CD8-positive, alpha-beta memory T cell (primary cell): ENCODE measurements around the gene DST. TPM values are rescaled to one million over a fixed set of nuclear protein-coding genes. Genes with fewer than 3 reads are reported as not detected.

Experiments used
- CTCF ChIA-PET: fragments of 350-600 bp; sonication (Branson Sonifier 250); formaldehyde crosslinking; loops from one replicate; lab custom pipeline; 2021; ENCODE audit warnings: antibody characterized with exemption; lab: Charles Lee
- POLR2A ChIA-PET: fragments of 350-600 bp; sonication (Branson Sonifier 250); formaldehyde crosslinking; loops from one replicate; lab custom pipeline; 2021; ENCODE audit warnings: antibody characterized with exemption; lab: Charles Lee
- DNase-seq, 5 donors: peaks; one replicate each; pipeline versions ENCODE4 v3.0.0 to v3.0.0-alpha.2; 2020 to 2022; ENCODE audit warnings: mixed read lengths in 1 of 5
- H3K27ac ChIP-seq: one replicate; pipeline ENCODE4 v1.7.0; 2013; ENCODE audit warnings: low read depth, mild to moderate bottlenecking, low read length, moderate library complexity
- H3K27me3 ChIP-seq: 2 replicates; pipeline ENCODE4 v1.7.0; 2013; ENCODE audit warnings: low read length, mild to moderate bottlenecking; ENCODE audit not compliant: insufficient read depth, poor library complexity, severe bottlenecking
- H3K36me3 ChIP-seq: 2 replicates; pipeline ENCODE4 v1.7.0; 2013; ENCODE audit warnings: mild to moderate bottlenecking, low read length, moderate library complexity; ENCODE audit not compliant: insufficient read depth
- H3K4me1 ChIP-seq: 2 replicates; pipeline ENCODE4 v1.7.0; 2013; ENCODE audit warnings: mild to moderate bottlenecking, low read length, moderate library complexity; ENCODE audit not compliant: insufficient read depth
- H3K4me3 ChIP-seq: 2 replicates; pipeline ENCODE4 v1.7.0; 2013; ENCODE audit warnings: mild to moderate bottlenecking, low read length
- H3K9me3 ChIP-seq: 2 replicates; pipeline ENCODE4 v1.7.0; 2013; ENCODE audit warnings: mild to moderate bottlenecking, low read length
- H3K27ac Mint-ChIP-seq, 8 donors: one replicate each; pipeline ENCODE4 v1.8.0; 2020 to 2021; ENCODE audit warnings: mixed read lengths in 8 of 8, mild to moderate bottlenecking in 6 of 8, inconsistent platforms in 3 of 8, moderate library complexity in 3 of 8
- H3K27me3 Mint-ChIP-seq, 2 donors: one replicate each; pipeline ENCODE4 v1.8.0; 2020 to 2021; ENCODE audit warnings: mixed read lengths in 2 of 2, mild to moderate bottlenecking in 1 of 2, moderate library complexity in 1 of 2
- H3K36me3 Mint-ChIP-seq, 3 donors: one replicate each; pipeline ENCODE4 v1.8.0; 2020 to 2021; ENCODE audit warnings: mixed read lengths in 3 of 3, inconsistent platforms in 1 of 3, mild to moderate bottlenecking in 1 of 3
- H3K4me1 Mint-ChIP-seq, 3 donors: one replicate each; pipeline ENCODE4 v1.8.0; 2020 to 2021; ENCODE audit warnings: mixed read lengths in 3 of 3, inconsistent platforms in 1 of 3, mild to moderate bottlenecking in 1 of 3
- H3K4me3 Mint-ChIP-seq, 7 donors: one replicate each; pipeline ENCODE4 v1.8.0; 2020 to 2021; ENCODE audit warnings: mixed read lengths in 7 of 7, mild to moderate bottlenecking in 6 of 7, moderate library complexity in 4 of 7, inconsistent platforms in 2 of 7
- H3K9me3 Mint-ChIP-seq, 5 donors: one replicate each; pipeline ENCODE4 v1.8.0; 2020 to 2022; ENCODE audit warnings: mixed read lengths in 5 of 5, mild to moderate bottlenecking in 3 of 5, moderate library complexity in 2 of 5, inconsistent platforms in 1 of 5
- polyA plus RNA-seq: library from polyadenylated mRNA; unstranded; fragments of 300-500 nt; fragmentation: Illumina TruSeq; gene quantifications from one replicate; pipeline ENCODE4 v1.2.3, GENCODE V29; 2021
- total RNA-seq, 2 experiments: library from RNA; stranded (reverse); gene quantifications; one replicate each; pipeline ENCODE4 v1.2.3, GENCODE V29; 2021

DST gene
- total and polyA plus RNA-seq, 3 experiments from 2014 or later = 0.95 to 1.9 (median 1.7) TPM

DNA sequence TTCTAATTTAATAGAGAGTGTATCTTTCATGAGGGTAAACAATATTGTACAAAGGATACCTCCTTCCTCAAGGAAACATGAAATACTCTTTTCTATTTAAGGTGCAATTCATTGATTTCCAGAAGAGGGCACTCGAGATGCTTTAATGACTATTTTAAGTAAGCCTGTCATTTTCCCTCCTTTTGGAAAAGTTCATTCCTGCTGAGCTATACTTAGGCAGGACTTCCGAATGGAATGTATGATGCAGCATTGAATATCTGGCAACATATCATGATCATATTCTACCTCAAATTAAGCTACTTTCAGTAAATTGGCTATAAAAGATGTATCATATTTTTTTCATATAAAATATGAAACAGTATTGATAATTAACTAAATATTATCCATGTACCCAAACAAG, 5.0 kb downstream of the DST start:
- ChIA-PET POLR2A (no interaction called here), CTCF (no interaction called here)
- no peaks in the 10 kb centered on the region for H3K27me3 ChIP-seq
- Mint-ChIP-seq H3K36me3 (no peaks in the 10 kb centered on the region), H3K4me1 (no peaks in the 10 kb centered on the region), H3K27ac (no peak overlapping the region), H3K9me3 (peaks cover 0 to 2% (median 0%) of the 10 kb centered on the region in 5 donors), H3K4me3 (no peak overlapping the region), H3K27me3 (no peaks in the 10 kb centered on the region)
- H3K9me3 ChIP-seq = no peaks in the 10 kb centered on the region
- H3K4me3 ChIP-seq = no peak overlapping the region
- DNase-seq = no peak
- no peak overlapping the region for H3K27ac ChIP-seq
- H3K36me3 ChIP-seq = no peaks in the 10 kb centered on the region
- H3K4me1 ChIP-seq = no peaks in the 10 kb centered on the region

DNA sequence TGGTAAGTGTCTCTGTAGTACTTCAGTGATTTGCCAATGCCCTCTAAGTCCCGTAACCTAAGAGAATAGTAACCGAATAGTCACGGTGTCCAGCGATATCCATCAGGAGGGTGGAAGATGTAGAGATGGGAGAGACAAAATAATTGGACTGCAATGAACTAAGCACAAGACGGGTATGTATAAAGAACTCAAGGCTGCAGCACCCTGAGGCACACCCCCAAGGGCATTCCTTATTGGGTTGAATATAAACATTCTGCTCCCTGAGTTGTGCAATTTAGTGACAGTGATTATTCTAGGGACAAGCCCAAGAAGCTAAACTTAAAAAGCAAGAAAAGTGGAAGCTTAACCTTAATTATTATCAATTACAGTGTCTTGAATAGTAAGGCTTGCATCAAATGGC, 14.6 kb downstream of the DST start:
- Mint-ChIP-seq H3K36me3 (no peaks in the 10 kb centered on the region), H3K27me3 (peaks cover 0 to 1% of the 10 kb centered on the region in 2 donors), H3K4me3 (no peak overlapping the region), H3K27ac (no peak overlapping the region), H3K4me1 (no peaks in the 10 kb centered on the region), H3K9me3 (no peaks in the 10 kb centered on the region)
- Histone ChIP-seq H3K36me3 (no peaks in the 10 kb centered on the region), H3K4me3 (no peak overlapping the region), H3K4me1 (no peaks in the 10 kb centered on the region), H3K27ac (no peak overlapping the region), H3K9me3 (no peaks in the 10 kb centered on the region), H3K27me3 (no peaks in the 10 kb centered on the region)
- ChIA-PET POLR2A (no interaction called here), CTCF (no interaction called here)
- no peak for DNase-seq

DNA sequence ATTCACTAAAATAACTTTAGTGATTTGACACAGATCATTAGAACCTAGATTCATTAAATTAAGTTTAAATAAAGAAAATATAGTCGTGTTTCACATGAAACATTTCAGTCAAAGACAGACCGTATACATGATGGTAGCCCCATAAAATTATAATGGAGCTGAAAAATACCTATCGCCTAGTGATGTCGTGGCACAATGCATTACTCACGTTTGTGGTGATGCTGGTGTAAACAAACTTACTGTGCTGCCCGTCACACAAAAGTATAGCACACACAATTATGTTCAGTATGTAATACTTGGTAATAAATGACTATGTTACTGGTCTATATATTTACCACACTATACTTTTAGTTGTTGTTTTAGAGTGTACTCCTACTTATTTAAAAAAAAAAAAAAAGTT, 17.3 kb downstream of the DST start:
- H3K4me3 ChIP-seq = no peak overlapping the region
- no peak for DNase-seq
- Mint-ChIP-seq H3K27ac (no peak overlapping the region), H3K36me3 (no peaks in the 10 kb centered on the region), H3K27me3 (peaks cover 0 to 2% of the 10 kb centered on the region in 2 donors), H3K4me1 (no peaks in the 10 kb centered on the region), H3K4me3 (no peak overlapping the region), H3K9me3 (no peaks in the 10 kb centered on the region)
- no peaks in the 10 kb centered on the region for H3K4me1 ChIP-seq
- POLR2A ChIA-PET = no interaction called here
- no peaks in the 10 kb centered on the region for H3K36me3 ChIP-seq
- no peaks in the 10 kb centered on the region for H3K27me3 ChIP-seq
- H3K27ac ChIP-seq = no peak overlapping the region
- CTCF ChIA-PET = no interaction called here
- H3K9me3 ChIP-seq = no peaks in the 10 kb centered on the region

DNA sequence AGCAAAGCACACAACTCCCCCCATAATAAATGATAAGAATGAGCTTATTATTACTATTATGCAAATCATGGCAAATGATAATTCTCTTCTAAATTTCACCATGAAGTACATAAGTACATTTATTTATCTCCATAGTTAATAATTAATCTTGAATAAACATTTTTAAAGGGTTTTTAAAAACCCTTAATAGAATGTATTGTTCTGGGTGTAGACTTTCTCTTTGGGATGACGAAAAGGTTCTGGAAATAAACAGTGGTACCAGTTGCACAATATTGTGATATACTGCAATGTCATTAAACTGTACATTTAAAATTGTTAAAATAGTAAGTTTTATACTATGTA, 18.0 kb downstream of the DST start:
- H3K27me3 Mint-ChIP-seq = peaks cover 0 to 2% of the 10 kb centered on the region in 2 donors
- H3K4me1 Mint-ChIP-seq = no peaks in the 10 kb centered on the region
- no peak overlapping the region for H3K27ac Mint-ChIP-seq
- ChIA-PET CTCF (no interaction called here), POLR2A (no interaction called here)
- no peak overlapping the region for H3K4me3 Mint-ChIP-seq
- Histone ChIP-seq H3K9me3 (no peaks in the 10 kb centered on the region), H3K36me3 (no peaks in the 10 kb centered on the region), H3K4me1 (no peaks in the 10 kb centered on the region), H3K27ac (no peak overlapping the region), H3K4me3 (no peak overlapping the region), H3K27me3 (no peaks in the 10 kb centered on the region)
- no peak for DNase-seq
- H3K36me3 Mint-ChIP-seq = no peaks in the 10 kb centered on the region
- no peaks in the 10 kb centered on the region for H3K9me3 Mint-ChIP-seq

DNA sequence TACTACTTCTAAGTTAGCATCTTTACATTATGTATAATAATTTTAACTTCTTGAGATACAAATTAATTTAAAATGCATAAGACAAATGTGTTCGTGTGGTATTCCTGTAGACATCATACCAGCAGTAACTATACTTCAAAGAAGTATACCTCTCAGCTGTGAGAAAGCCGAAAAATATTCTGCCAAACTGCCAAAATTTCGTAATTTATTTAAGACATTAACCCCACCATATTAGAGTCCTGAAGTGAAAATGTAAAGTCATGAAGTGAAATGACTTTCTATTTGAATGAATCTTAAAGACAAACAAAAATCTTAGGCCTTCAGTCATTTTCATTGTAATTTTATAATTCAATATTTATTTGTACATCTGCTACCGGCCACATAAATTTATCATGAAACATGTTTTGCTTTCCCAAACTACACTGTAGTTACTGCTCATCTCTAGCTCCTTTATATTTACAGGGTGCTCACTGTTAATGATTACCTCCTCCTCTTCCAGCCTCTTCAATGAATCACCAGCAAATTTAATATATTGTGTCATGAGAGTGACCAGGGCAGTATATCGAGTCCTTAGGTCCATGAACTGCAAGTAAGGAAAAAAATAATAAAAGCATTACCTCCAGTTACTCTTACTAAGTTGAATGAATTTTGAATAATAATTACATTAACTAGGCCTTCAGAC, 18.5 kb downstream of the DST start:
- no peak overlapping the region for H3K4me3 ChIP-seq
- no peaks in the 10 kb centered on the region for H3K4me1 ChIP-seq
- Mint-ChIP-seq H3K27ac (no peak overlapping the region), H3K9me3 (no peaks in the 10 kb centered on the region), H3K27me3 (peaks cover 0 to 2% of the 10 kb centered on the region in 2 donors), H3K4me1 (no peaks in the 10 kb centered on the region), H3K4me3 (no peak overlapping the region), H3K36me3 (no peaks in the 10 kb centered on the region)
- ChIA-PET CTCF (no interaction called here), POLR2A (no interaction called here)
- no peaks in the 10 kb centered on the region for H3K9me3 ChIP-seq
- H3K36me3 ChIP-seq = no peaks in the 10 kb centered on the region
- no peak overlapping the region for H3K27ac ChIP-seq
- no peaks in the 10 kb centered on the region for H3K27me3 ChIP-seq
- no peak for DNase-seq

DNA sequence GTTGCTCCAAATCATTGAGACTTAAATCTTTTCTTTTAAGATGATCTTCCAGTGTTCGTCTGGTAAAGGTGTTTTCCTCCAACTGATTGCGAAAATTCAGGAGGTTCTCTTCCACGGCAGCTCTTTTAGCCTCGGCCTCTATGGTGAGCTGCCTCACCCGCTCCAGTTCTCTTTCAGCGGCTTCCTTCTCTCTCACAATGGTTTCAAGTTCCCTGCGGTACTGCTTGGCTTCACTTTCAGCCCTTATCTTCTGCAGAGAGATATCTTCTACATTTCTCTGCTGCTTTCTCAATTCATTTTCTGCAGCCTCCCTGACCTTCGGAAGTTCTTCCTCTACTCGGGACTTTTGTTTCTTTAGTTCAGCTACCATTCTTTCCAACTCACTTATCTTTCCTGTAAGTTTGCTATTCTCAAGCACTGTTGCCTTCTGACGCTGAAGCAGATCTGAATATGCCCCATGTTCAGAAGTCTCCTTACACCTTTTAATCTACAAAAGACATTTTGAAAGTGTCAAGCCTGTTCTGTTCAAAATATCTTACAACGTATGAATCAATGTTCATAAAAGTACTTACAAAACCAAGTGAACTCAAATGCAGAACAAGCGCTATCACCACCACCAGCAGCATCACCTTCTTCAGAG, 22.3 kb downstream of the DST start:
- ChIA-PET POLR2A (no interaction called here), CTCF (no interaction called here)
- Mint-ChIP-seq H3K36me3 (no peaks in the 10 kb centered on the region), H3K9me3 (no peaks in the 10 kb centered on the region), H3K27me3 (peaks cover 0 to 2% of the 10 kb centered on the region in 2 donors), H3K27ac (no peak overlapping the region), H3K4me1 (no peaks in the 10 kb centered on the region), H3K4me3 (no peak overlapping the region)
- H3K9me3 ChIP-seq = no peaks in the 10 kb centered on the region
- H3K4me1 ChIP-seq = no peaks in the 10 kb centered on the region
- H3K4me3 ChIP-seq = no peak overlapping the region
- H3K27me3 ChIP-seq = no peaks in the 10 kb centered on the region
- H3K36me3 ChIP-seq = no peaks in the 10 kb centered on the region
- no peak for DNase-seq
- no peak overlapping the region for H3K27ac ChIP-seq

DNA sequence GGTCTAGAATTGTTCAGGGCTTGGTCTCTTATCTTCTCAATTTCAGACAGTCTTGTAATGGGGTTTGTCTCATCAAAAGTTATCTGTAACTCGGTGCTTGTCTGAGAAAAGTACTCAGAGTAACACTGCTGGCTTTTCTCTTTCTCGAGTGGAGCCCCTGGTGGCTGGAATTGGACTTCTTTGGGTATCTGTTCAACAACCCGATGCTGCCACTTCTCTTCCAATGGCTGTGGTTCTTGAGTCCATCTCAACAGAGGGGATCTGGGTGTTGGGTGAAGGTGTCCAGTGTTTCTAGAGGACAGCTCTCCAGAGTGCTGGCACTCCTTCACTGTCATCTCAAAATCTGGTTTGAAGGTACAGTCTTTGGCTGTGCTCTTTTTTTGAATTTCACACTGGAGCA, 24.6 kb downstream of the DST start:
- Histone ChIP-seq H3K27me3 (no peaks in the 10 kb centered on the region), H3K4me1 (no peaks in the 10 kb centered on the region), H3K36me3 (no peaks in the 10 kb centered on the region), H3K9me3 (no peaks in the 10 kb centered on the region), H3K4me3 (no peak overlapping the region), H3K27ac (no peak overlapping the region)
- H3K27me3 Mint-ChIP-seq = peaks cover 0 to 2% of the 10 kb centered on the region in 2 donors
- H3K9me3 Mint-ChIP-seq = no peaks in the 10 kb centered on the region
- no peak overlapping the region for H3K4me3 Mint-ChIP-seq
- no peaks in the 10 kb centered on the region for H3K4me1 Mint-ChIP-seq
- ChIA-PET CTCF (interaction anchor here (0.9 kb wide), 1 partner anchor 23 kb away, joined by 3 read pairs; no protein-coding TSS in a partner anchor), POLR2A (no interaction called here)
- H3K27ac Mint-ChIP-seq = no peak overlapping the region
- DNase-seq = no peak
- H3K36me3 Mint-ChIP-seq = no peaks in the 10 kb centered on the region

DNA sequence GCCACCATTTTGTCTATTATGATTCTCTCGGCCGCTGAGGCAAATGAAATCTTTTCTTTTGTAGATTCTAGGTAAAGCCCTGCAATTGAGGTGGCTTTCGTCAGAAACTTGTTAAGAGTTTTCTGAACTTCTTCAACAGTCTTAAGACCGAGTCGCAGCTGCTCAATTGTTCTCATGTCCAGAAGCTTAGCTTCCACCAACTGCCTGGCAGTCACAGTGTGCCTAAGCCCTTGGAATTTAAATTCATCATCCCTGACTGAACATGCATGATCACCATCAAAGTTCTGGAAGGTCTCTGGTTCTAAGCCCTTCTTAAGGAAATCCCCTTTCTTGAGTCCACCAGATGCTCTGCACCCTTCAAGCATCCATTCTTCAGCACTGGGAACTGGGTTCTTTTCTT, 25.7 kb downstream of the DST start:
- no peak overlapping the region for H3K4me3 ChIP-seq
- Mint-ChIP-seq H3K27ac (no peak overlapping the region), H3K27me3 (no peaks in the 10 kb centered on the region), H3K4me1 (no peaks in the 10 kb centered on the region), H3K36me3 (no peaks in the 10 kb centered on the region), H3K9me3 (no peaks in the 10 kb centered on the region), H3K4me3 (no peak overlapping the region)
- no peaks in the 10 kb centered on the region for H3K27me3 ChIP-seq
- no peak for DNase-seq
- H3K36me3 ChIP-seq = no peaks in the 10 kb centered on the region
- H3K9me3 ChIP-seq = no peaks in the 10 kb centered on the region
- H3K27ac ChIP-seq = no peak overlapping the region
- no peaks in the 10 kb centered on the region for H3K4me1 ChIP-seq
- CTCF ChIA-PET = no interaction called here
- POLR2A ChIA-PET = no interaction called here
